Endodermal cell (in vitro differentiated cells): ENCODE results near the gene HEBP1. TPM values are rescaled to one million over a fixed set of nuclear protein-coding genes. Genes with fewer than 3 reads are reported as not detected.

ENCODE experiments used
- DNase-seq: peaks from one replicate; pipeline ENCODE4 v3.0.0-alpha.2; 2017
- H3K27ac ChIP-seq: 2 replicates; pipeline ENCODE4 v1.5.1; 2013; ENCODE audit warnings: mild to moderate bottlenecking, low read depth, low read length, moderate library complexity
- H3K27me3 ChIP-seq: 2 replicates; pipeline ENCODE4 v1.6.1; 2013; ENCODE audit warnings: mild to moderate bottlenecking, low read length, moderate library complexity; ENCODE audit not compliant: insufficient read depth, control insufficient read depth, poor library complexity, severe bottlenecking
- H3K36me3 ChIP-seq: 2 replicates; pipeline ENCODE4 v1.7.0; 2013; ENCODE audit warnings: mild to moderate bottlenecking, low read length, moderate library complexity; ENCODE audit not compliant: control insufficient read depth, insufficient read depth
- H3K4me1 ChIP-seq: one replicate; pipeline ENCODE4 v1.7.0; 2013; ENCODE audit warnings: low read length; ENCODE audit not compliant: control insufficient read depth, insufficient read depth
- H3K4me3 ChIP-seq: 2 replicates; pipeline ENCODE4 v1.5.1; 2013; ENCODE audit warnings: mild to moderate bottlenecking, low read length, moderate library complexity
- H3K9ac ChIP-seq: 2 replicates; pipeline ENCODE4 v1.6.1; 2013; ENCODE audit warnings: mild to moderate bottlenecking, low read length, moderate library complexity; ENCODE audit not compliant: poor library complexity, severe bottlenecking; ENCODE audit errors: extremely low read depth
- H3K9me3 ChIP-seq: 2 replicates; pipeline ENCODE4 v1.6.1; 2013; ENCODE audit warnings: mild to moderate bottlenecking, low read length, moderate library complexity; ENCODE audit not compliant: control insufficient read depth
- H3K27ac Mint-ChIP-seq: 2 replicates; pipeline ENCODE4 v1.8.0; 2020; ENCODE audit warnings: mixed read lengths
- H3K27me3 Mint-ChIP-seq: 2 replicates; pipeline ENCODE4 v1.8.0; 2021; ENCODE audit warnings: mild to moderate bottlenecking, mixed read lengths; ENCODE audit not compliant: insufficient read depth
- H3K36me3 Mint-ChIP-seq: 2 replicates; pipeline ENCODE4 v1.8.0; 2020; ENCODE audit warnings: low read depth, mixed read lengths
- H3K4me1 Mint-ChIP-seq: 2 replicates; pipeline ENCODE4 v1.8.0; 2020; ENCODE audit warnings: mixed read lengths
- H3K4me3 Mint-ChIP-seq: 2 replicates; pipeline ENCODE4 v1.8.0; 2020; ENCODE audit warnings: mild to moderate bottlenecking, moderate library complexity, mixed read lengths
- H3K9me3 Mint-ChIP-seq: 2 replicates; pipeline ENCODE4 v1.8.0; 2020; ENCODE audit warnings: mild to moderate bottlenecking, mixed read lengths
- WGBS, 2 experiments: methylation state at CpG; one replicate each; pipeline versions ENCODE4 v1.1.5 to v1.1.7; 2013; ENCODE audit warnings: missing lambda C conversion rate in 2 of 2, mixed read lengths in 1 of 2; ENCODE audit not compliant: insufficient coverage in 1 of 2, insufficient read length in 1 of 2; 5-methylcytosine and 5-hydroxymethylcytosine counted together
- total RNA-seq, 2 donors: library from RNA; stranded (reverse); fragmentation: NEBNext Ultra II Directional in 1 of 2; extraction: Animal tissue kit (Norgen Biotek cat#: 25700) in 1 of 2; gene quantifications; 2 replicates in 1 of 2; 3 replicates in 1 of 2; pipeline ENCODE4 v1.2.1, GENCODE V29; 2021
- TF ChIP-seq, protein P1 (sequence below): fragments of 200-600 bp; sonication (generic); conservative IDR thresholded peaks from 2 replicates; pipeline ENCODE4 v1.5.0; 2021; ENCODE audit warnings: antibody characterized with exemption, mild to moderate bottlenecking

HEBP1 gene
- total RNA-seq, 2 donors from 2014 or later = 27.4 to 29.1 TPM

DNA sequence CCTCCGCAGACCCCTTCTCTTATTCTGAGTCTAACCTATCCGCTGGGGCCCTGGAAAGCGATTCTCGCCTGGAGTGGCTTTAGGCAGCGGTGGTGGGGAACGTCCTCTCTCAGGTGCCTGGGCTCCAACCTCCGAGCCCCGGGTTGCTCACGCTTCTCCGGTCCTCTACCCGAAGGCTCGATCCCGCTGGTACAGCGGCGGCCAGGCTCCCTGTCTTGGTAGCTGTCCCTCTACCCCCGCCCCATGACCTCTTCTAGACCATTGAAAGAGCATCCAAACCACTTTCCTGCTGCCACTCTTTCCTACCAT is 505 bp upstream of the HEBP1 start:
- Histone ChIP-seq H3K27ac (peak overlapping the region; percentile 39), H3K9me3 (no peaks in the 10 kb centered on the region), H3K27me3 (peaks cover 28% of the 10 kb centered on the region), H3K9ac (peak overlapping the region; percentile 13), H3K4me1 (peaks cover 4% of the 10 kb centered on the region), H3K36me3 (no peaks in the 10 kb centered on the region), H3K4me3 (peak overlapping the region; percentile 84)
- Mint-ChIP-seq H3K36me3 (no peaks in the 10 kb centered on the region), H3K27ac (peak overlapping the region; percentile 65), H3K9me3 (no peaks in the 10 kb centered on the region), H3K4me1 (peaks cover 25% of the 10 kb centered on the region), H3K4me3 (peak overlapping the region; percentile 82), H3K27me3 (peaks cover 53% of the 10 kb centered on the region)
- 1% methylated on average over 9 to 16 of the region's 16 CpGs for WGBS, 2 experiments
- DNase-seq = no peak
- TF ChIP-seq, protein P1, sequence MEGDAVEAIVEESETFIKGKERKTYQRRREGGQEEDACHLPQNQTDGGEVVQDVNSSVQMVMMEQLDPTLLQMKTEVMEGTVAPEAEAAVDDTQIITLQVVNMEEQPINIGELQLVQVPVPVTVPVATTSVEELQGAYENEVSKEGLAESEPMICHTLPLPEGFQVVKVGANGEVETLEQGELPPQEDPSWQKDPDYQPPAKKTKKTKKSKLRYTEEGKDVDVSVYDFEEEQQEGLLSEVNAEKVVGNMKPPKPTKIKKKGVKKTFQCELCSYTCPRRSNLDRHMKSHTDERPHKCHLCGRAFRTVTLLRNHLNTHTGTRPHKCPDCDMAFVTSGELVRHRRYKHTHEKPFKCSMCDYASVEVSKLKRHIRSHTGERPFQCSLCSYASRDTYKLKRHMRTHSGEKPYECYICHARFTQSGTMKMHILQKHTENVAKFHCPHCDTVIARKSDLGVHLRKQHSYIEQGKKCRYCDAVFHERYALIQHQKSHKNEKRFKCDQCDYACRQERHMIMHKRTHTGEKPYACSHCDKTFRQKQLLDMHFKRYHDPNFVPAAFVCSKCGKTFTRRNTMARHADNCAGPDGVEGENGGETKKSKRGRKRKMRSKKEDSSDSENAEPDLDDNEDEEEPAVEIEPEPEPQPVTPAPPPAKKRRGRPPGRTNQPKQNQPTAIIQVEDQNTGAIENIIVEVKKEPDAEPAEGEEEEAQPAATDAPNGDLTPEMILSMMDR = no peak

DNA sequence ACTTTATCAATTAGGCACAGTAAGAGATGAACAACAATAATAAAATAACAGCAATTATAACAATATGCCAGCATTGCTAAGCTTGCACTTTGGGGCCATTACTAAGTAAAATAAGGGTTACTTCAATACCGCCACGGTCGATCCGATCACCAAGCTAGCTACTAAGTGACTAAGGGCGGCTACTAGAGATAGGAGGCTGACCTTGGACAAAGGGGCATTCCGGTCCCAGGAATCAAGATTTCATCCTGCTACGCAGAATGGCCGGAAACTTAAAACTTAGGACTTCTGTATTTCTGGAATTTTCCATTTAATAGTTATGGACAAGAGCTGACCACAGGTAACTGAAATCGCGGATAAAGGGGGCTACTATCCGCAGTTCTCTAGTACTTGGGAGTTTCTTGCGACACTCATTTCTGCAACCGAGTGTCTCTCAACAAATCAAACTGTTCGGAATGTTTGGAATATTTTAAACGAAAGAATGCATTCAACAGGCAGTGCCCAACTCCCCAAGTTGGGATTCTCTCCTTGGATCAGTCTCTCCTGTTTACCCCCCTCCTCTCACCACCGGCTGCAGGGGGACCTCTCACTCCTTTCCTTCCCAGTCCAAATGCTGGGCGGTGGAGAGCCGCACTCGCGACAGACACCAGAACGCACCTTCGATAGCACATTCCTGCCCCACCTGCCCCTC is 650 bp downstream of the HEBP1 start:
- peaks cover 4% of the 10 kb centered on the region for H3K4me1 ChIP-seq
- TF ChIP-seq, protein P1 = peak; percentile 34
- Mint-ChIP-seq H3K27ac (peak overlapping the region; percentile 74), H3K9me3 (no peaks in the 10 kb centered on the region), H3K4me1 (peaks cover 24% of the 10 kb centered on the region), H3K36me3 (no peaks in the 10 kb centered on the region), H3K4me3 (peak overlapping the region; percentile 82), H3K27me3 (peaks cover 44% of the 10 kb centered on the region)
- no peak for DNase-seq
- H3K9ac ChIP-seq = peak overlapping the region; percentile 8
- no peaks in the 10 kb centered on the region for H3K9me3 ChIP-seq
- WGBS, 2 experiments = 47 to 50% methylated on average over 21 to 22 of the region's 22 CpGs
- H3K36me3 ChIP-seq = no peaks in the 10 kb centered on the region
- H3K4me3 ChIP-seq = peak overlapping the region; percentile 81
- H3K27me3 ChIP-seq = peaks cover 28% of the 10 kb centered on the region
- no peak overlapping the region for H3K27ac ChIP-seq

DNA sequence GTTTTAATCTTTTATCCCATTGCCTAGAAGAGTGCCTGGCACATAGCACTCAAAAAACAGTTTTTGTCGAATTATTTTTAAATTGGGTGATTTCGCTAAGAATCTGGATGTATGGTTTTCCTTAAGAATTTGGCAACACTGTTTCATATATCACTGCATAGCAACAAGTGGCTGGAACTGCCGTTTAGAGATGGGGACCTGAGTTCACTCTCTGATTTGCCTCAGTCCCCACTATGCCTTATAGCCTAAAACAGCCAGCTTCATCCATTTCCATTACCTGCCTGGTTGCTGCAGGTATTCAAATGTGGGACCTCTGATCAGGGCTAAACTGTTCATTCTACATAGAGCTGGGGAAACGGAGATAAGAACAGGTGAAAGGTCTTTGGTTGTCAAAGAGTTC is 1.8 kb downstream of the HEBP1 start:
- H3K4me1 ChIP-seq = peaks cover 4% of the 10 kb centered on the region
- no peaks in the 10 kb centered on the region for H3K36me3 Mint-ChIP-seq
- no peaks in the 10 kb centered on the region for H3K9me3 Mint-ChIP-seq
- H3K27ac Mint-ChIP-seq = no peak overlapping the region
- H3K36me3 ChIP-seq = no peaks in the 10 kb centered on the region
- H3K4me3 ChIP-seq = no peak overlapping the region
- H3K27me3 Mint-ChIP-seq = peaks cover 33% of the 10 kb centered on the region
- peaks cover 18% of the 10 kb centered on the region for H3K27me3 ChIP-seq
- 87 to 96% methylated on average over 4 of the region's 4 CpGs for WGBS, 2 experiments
- no peak overlapping the region for H3K4me3 Mint-ChIP-seq
- H3K27ac ChIP-seq = no peak overlapping the region
- no peaks in the 10 kb centered on the region for H3K9me3 ChIP-seq
- H3K4me1 Mint-ChIP-seq = peaks cover 24% of the 10 kb centered on the region
- DNase-seq = no peak
- TF ChIP-seq, protein P1 = no peak
- no peak overlapping the region for H3K9ac ChIP-seq
